ENCODE data around the gene CD276.

DNA sequence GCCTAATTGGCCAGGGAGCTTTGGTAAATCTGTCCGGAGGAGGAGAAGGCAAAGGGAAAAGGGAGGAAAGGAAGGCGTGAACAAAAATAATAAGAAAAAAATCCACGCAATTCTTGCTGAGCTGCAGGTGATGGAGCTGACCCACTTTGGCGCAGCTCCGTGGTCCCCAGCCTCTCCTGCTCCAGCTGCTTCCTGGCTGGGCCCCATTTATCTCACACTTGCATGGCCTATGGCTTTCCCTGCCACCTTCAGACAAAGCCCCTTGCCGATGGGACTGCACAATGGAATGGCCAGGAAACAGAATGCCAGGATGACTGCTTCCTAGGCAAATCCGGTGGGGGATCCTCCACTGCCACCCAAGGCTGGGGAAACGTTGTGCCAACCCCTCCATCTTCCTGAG is 62.1 kb downstream of the CD276 start:
- TF ChIP-seq, protein P1, sequence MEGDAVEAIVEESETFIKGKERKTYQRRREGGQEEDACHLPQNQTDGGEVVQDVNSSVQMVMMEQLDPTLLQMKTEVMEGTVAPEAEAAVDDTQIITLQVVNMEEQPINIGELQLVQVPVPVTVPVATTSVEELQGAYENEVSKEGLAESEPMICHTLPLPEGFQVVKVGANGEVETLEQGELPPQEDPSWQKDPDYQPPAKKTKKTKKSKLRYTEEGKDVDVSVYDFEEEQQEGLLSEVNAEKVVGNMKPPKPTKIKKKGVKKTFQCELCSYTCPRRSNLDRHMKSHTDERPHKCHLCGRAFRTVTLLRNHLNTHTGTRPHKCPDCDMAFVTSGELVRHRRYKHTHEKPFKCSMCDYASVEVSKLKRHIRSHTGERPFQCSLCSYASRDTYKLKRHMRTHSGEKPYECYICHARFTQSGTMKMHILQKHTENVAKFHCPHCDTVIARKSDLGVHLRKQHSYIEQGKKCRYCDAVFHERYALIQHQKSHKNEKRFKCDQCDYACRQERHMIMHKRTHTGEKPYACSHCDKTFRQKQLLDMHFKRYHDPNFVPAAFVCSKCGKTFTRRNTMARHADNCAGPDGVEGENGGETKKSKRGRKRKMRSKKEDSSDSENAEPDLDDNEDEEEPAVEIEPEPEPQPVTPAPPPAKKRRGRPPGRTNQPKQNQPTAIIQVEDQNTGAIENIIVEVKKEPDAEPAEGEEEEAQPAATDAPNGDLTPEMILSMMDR (conservative IDR thresholded peaks at IDR 0.05; ENCODE audit: low read length): no peak
- no peak for TF ChIP-seq EZH2phosphoT487 (IDR thresholded peaks at IDR 0.05; ENCODE audit: borderline replicate concordance, low read depth, low read length)

Measured in OCI-LY7 (cell line).